ENCODE measurements around the gene SPIN2B.

The SPIN2B gene

GRCh38 chrX:57070185-57070984 lies 51.0 kb downstream of the SPIN2B start:
- no peak for DNase-seq

All from islet precursor cell (in vitro differentiated cells).